ENCODE measurements around the gene SLC26A11.

GRCh38 chr17:80173916-80174315 lies 46.3 kb upstream of the SLC26A11 start:
- TF ChIP-seq CTCF (IDR thresholded peaks at IDR 0.05), result no peak
- TF ChIP-seq POLR2A (IDR thresholded peaks at IDR 0.05), result no peak

Measured in uterus (tissue), 2 donors.